ENCODE results near the gene UQCC2.

The UQCC2 gene

DNA sequence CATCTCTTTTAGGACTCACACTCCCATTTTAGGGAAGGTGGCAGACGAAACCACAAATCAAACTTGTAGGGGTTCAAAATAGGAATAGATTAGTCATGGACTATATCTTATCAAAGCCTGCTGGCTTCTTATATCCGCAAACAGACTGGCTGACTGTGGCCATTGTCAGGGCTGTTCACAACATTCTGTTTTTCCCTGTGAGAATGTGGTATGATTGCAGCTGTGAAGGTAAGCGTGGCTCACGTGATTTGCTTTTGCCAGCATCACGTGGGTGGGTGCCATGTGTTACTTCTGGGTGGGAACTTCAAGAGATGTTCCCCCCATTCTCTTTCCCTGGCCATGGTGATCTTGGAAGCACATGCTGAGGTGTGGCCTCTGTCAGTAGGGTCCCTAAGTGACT, 29.3 kb upstream of the UQCC2 start:
- no peak for TF ChIP-seq EZH2phosphoT487 (IDR thresholded peaks at IDR 0.05; ENCODE audit: borderline replicate concordance, low read length)
- no peak for TF ChIP-seq CTCF (IDR thresholded peaks at IDR 0.05; ENCODE audit: low read depth, low read length, poor library complexity, severe bottlenecking)
- no peaks in the 10 kb centered on the region for H4K20me1 ChIP-seq (ENCODE audit: control insufficient read depth, insufficient read depth, low read depth, low read length)
- H3K9me3 ChIP-seq (ENCODE audit: control insufficient read depth, insufficient read depth, low read length), result no peaks in the 10 kb centered on the region

GRCh38 chr6:33740204-33740608, 28.7 kb upstream of the UQCC2 start:
- no peak overlapping the region for H3K4me3 ChIP-seq (ENCODE audit: low read length)
- H3K79me2 ChIP-seq (ENCODE audit: control insufficient read depth, low read length), result no peaks in the 10 kb centered on the region
- TF ChIP-seq EZH2phosphoT487 (IDR thresholded peaks at IDR 0.05; ENCODE audit: borderline replicate concordance, low read length), result no peak
- H3F3A ChIP-seq (ENCODE audit: control insufficient read depth, insufficient read depth), result no peaks in the 10 kb centered on the region
- no peak overlapping the region for H3K27ac ChIP-seq (ENCODE audit: low read depth, low read length)
- H3K9me2 ChIP-seq (replicated peaks; ENCODE audit: control insufficient read depth, low read length), result no peaks in the 10 kb centered on the region
- peaks cover 26% of the 10 kb centered on the region for H3K27me3 ChIP-seq (ENCODE audit: control insufficient read depth, low read length)
- no peaks in the 10 kb centered on the region for H3K4me1 ChIP-seq (ENCODE audit: control insufficient read depth, low read length)
- H4K20me1 ChIP-seq (ENCODE audit: control insufficient read depth, insufficient read depth, low read depth, low read length), result no peaks in the 10 kb centered on the region
- no peaks in the 10 kb centered on the region for H3K9me3 ChIP-seq (ENCODE audit: control insufficient read depth, insufficient read depth, low read length)
- H3K4me2 ChIP-seq (ENCODE audit: low read length), result no peak overlapping the region
- H3K36me3 ChIP-seq (ENCODE audit: control insufficient read depth, low read length), result no peaks in the 10 kb centered on the region

More for the DNA sequence above, 29.3 kb upstream of the UQCC2 start:
- Histone ChIP-seq H3K4me2 (ENCODE audit: low read length) (no peak overlapping the region), H3K27me3 (ENCODE audit: control insufficient read depth, low read length) (peaks cover 26% of the 10 kb centered on the region), H3K9me2 (replicated peaks; ENCODE audit: control insufficient read depth, low read length) (no peaks in the 10 kb centered on the region), H3K4me1 (ENCODE audit: control insufficient read depth, low read length) (no peaks in the 10 kb centered on the region), H3K27ac (ENCODE audit: low read depth, low read length) (no peak overlapping the region), H3F3A (ENCODE audit: control insufficient read depth, insufficient read depth) (no peaks in the 10 kb centered on the region), H3K4me3 (ENCODE audit: low read length) (no peak overlapping the region), H3K36me3 (ENCODE audit: control insufficient read depth, low read length) (no peaks in the 10 kb centered on the region), H3K79me2 (ENCODE audit: control insufficient read depth, low read length) (no peaks in the 10 kb centered on the region)

GRCh38 chr6:33739571-33739970, 28.1 kb upstream of the UQCC2 start:
- H3K79me2 ChIP-seq (ENCODE audit: control insufficient read depth, low read length), result no peaks in the 10 kb centered on the region
- H3K4me2 ChIP-seq (ENCODE audit: low read length), result no peak overlapping the region
- H3K4me3 ChIP-seq (ENCODE audit: low read length), result no peak overlapping the region
- no peaks in the 10 kb centered on the region for H4K20me1 ChIP-seq (ENCODE audit: control insufficient read depth, insufficient read depth, low read depth, low read length)
- H3K9me3 ChIP-seq (ENCODE audit: control insufficient read depth, insufficient read depth, low read length), result no peaks in the 10 kb centered on the region
- H3K27me3 ChIP-seq (ENCODE audit: control insufficient read depth, low read length), result peaks cover 26% of the 10 kb centered on the region
- no peaks in the 10 kb centered on the region for H3F3A ChIP-seq (ENCODE audit: control insufficient read depth, insufficient read depth)
- H3K27ac ChIP-seq (ENCODE audit: low read depth, low read length), result no peak overlapping the region
- H3K36me3 ChIP-seq (ENCODE audit: control insufficient read depth, low read length), result no peaks in the 10 kb centered on the region
- TF ChIP-seq EZH2phosphoT487 (IDR thresholded peaks at IDR 0.05; ENCODE audit: borderline replicate concordance, low read length), result no peak
- no peaks in the 10 kb centered on the region for H3K9me2 ChIP-seq (replicated peaks; ENCODE audit: control insufficient read depth, low read length)
- no peaks in the 10 kb centered on the region for H3K4me1 ChIP-seq (ENCODE audit: control insufficient read depth, low read length)

DNA sequence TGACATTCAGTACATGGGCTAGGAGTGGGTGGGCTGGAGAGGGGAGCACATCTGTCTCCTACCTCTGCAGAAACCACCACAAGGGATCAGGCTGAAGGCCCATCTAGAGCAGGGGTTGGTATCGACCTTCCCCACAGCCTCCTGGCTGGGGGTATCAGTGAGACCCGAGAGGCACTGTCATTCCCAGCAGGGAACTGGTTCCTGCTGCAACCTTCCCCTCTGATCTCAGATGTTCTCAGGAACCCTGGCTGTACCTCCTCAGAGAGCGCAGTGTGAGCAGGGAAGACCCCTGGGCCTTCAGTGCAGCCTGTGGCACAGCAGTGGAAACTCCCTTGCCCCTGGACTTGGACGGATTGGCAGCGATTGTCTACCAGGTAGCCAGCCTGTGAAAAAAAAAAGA, 27.4 kb upstream of the UQCC2 start:
- H3K36me3 ChIP-seq (ENCODE audit: control insufficient read depth, low read length), result no peaks in the 10 kb centered on the region
- H3K4me2 ChIP-seq (ENCODE audit: low read length), result no peak overlapping the region
- no peaks in the 10 kb centered on the region for H3F3A ChIP-seq (ENCODE audit: control insufficient read depth, insufficient read depth)
- no peak overlapping the region for H3K4me3 ChIP-seq (ENCODE audit: low read length)
- H3K27me3 ChIP-seq (ENCODE audit: control insufficient read depth, low read length), result peaks cover 21% of the 10 kb centered on the region
- TF ChIP-seq CTCF (IDR thresholded peaks at IDR 0.05; ENCODE audit: low read depth, low read length, poor library complexity, severe bottlenecking) (no peak), EZH2phosphoT487 (IDR thresholded peaks at IDR 0.05; ENCODE audit: borderline replicate concordance, low read length) (no peak)
- no peaks in the 10 kb centered on the region for H3K9me2 ChIP-seq (replicated peaks; ENCODE audit: control insufficient read depth, low read length)
- no peaks in the 10 kb centered on the region for H3K4me1 ChIP-seq (ENCODE audit: control insufficient read depth, low read length)
- no peaks in the 10 kb centered on the region for H4K20me1 ChIP-seq (ENCODE audit: control insufficient read depth, insufficient read depth, low read depth, low read length)
- H3K9me3 ChIP-seq (ENCODE audit: control insufficient read depth, insufficient read depth, low read length), result no peaks in the 10 kb centered on the region
- H3K27ac ChIP-seq (ENCODE audit: low read depth, low read length), result no peak overlapping the region
- no peaks in the 10 kb centered on the region for H3K79me2 ChIP-seq (ENCODE audit: control insufficient read depth, low read length)
